Measurements from ENCODE around the gene RIN3. TPM values are rescaled to one million over a fixed set of nuclear protein-coding genes. Genes with fewer than 3 reads are reported as not detected.
"Not testable (repeated sequence)": the region's sequence is repeated elsewhere in the genome, so short reads cannot be mapped to it uniquely, and the experiment has no call there.

Gene RIN3
- total RNA-seq, 1 donor from 2014 or later: 0.76 TPM

- H3K27ac Mint-ChIP-seq (ENCODE audit: unreplicated experiment): no peak overlapping the region
- H3K27me3 Mint-ChIP-seq (ENCODE audit: unreplicated experiment): no peaks in the 10 kb centered on the region
- peaks cover 7% of the 10 kb centered on the region for H3K4me1 Mint-ChIP-seq (ENCODE audit: low read depth, unreplicated experiment)
- TF ChIP-seq, protein P1, sequence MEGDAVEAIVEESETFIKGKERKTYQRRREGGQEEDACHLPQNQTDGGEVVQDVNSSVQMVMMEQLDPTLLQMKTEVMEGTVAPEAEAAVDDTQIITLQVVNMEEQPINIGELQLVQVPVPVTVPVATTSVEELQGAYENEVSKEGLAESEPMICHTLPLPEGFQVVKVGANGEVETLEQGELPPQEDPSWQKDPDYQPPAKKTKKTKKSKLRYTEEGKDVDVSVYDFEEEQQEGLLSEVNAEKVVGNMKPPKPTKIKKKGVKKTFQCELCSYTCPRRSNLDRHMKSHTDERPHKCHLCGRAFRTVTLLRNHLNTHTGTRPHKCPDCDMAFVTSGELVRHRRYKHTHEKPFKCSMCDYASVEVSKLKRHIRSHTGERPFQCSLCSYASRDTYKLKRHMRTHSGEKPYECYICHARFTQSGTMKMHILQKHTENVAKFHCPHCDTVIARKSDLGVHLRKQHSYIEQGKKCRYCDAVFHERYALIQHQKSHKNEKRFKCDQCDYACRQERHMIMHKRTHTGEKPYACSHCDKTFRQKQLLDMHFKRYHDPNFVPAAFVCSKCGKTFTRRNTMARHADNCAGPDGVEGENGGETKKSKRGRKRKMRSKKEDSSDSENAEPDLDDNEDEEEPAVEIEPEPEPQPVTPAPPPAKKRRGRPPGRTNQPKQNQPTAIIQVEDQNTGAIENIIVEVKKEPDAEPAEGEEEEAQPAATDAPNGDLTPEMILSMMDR (IDR thresholded peaks at IDR 0.05; ENCODE audit: partially characterized antibody, unreplicated experiment): no peak
- peaks cover 4% of the 10 kb centered on the region for H3K36me3 Mint-ChIP-seq (ENCODE audit: unreplicated experiment)
- H3K4me3 Mint-ChIP-seq (ENCODE audit: unreplicated experiment): no peak overlapping the region
- no peak for DNase-seq
- H3K9me3 Mint-ChIP-seq (ENCODE audit: unreplicated experiment): peaks cover 3% of the 10 kb centered on the region
Observed at GRCh38 chr14:92712654-92713051, 199.1 kb downstream of the RIN3 start.

DNA sequence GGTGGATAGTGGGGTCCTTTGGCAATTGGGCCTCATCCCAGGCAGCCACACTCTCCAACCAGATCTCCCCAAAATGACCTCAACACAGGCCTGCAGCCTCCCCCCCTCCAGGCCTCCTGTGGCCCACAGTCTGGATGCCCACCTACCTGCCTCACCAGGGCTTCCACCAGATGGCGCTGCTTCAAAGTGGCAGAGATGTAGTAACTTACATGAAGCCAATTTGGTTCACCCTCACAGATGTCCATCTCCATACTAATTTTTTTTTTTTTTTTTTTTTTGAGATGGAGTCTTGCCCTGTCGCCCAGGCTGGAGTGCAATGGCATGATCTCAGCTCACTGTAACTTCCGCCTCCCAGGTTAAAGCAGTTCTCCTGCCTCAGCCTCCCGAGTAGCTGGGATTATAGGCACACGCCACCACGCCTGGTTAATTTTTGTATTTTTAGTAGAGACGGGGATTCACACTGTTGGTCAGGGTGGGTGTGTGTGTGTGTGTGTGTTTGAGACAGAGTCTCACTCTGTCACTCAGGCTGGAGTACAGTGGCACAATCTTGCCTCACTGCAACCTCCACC is 201.2 kb downstream of the RIN3 start:
- peak; percentile 86 for DNase-seq
- TF ChIP-seq, protein P1 (IDR thresholded peaks at IDR 0.05; ENCODE audit: partially characterized antibody, unreplicated experiment): peak; percentile 69
- not testable (repeated sequence) for H3K4me1 Mint-ChIP-seq (ENCODE audit: low read depth, unreplicated experiment); H3K27me3 Mint-ChIP-seq (ENCODE audit: unreplicated experiment); H3K36me3 Mint-ChIP-seq (ENCODE audit: unreplicated experiment); H3K9me3 Mint-ChIP-seq (ENCODE audit: unreplicated experiment); H3K27ac Mint-ChIP-seq (ENCODE audit: unreplicated experiment); H3K4me3 Mint-ChIP-seq (ENCODE audit: unreplicated experiment)

DNA sequence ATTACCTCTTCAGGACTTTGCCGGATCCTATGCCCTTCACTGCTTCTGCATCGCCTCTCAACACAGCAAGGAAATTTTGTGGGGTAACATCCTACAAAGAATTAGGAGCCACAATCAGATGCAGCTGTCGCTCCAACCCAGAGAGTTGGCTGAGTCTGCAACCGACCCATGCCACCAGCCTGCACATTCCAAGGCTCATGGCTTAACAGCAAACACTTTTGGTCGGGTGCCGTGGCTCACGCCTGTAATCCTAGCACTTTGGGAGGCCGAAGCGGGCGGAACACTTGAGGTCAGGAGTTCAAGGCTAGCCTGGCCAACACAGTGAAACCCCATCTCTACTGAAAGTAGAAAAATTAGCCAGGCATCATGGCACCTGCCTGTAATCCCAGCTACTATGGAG is 202.6 kb downstream of the RIN3 start:
- Mint-ChIP-seq H3K36me3 (ENCODE audit: unreplicated experiment) (no peaks in the 10 kb centered on the region), H3K9me3 (ENCODE audit: unreplicated experiment) (peaks cover 3% of the 10 kb centered on the region), H3K4me1 (ENCODE audit: low read depth, unreplicated experiment) (peaks cover 8% of the 10 kb centered on the region), H3K27me3 (ENCODE audit: unreplicated experiment) (no peaks in the 10 kb centered on the region), H3K27ac (ENCODE audit: unreplicated experiment) (no peak overlapping the region), H3K4me3 (ENCODE audit: unreplicated experiment) (no peak overlapping the region)
- TF ChIP-seq, protein P1 (IDR thresholded peaks at IDR 0.05; ENCODE audit: partially characterized antibody, unreplicated experiment): no peak
- DNase-seq: no peak

DNA sequence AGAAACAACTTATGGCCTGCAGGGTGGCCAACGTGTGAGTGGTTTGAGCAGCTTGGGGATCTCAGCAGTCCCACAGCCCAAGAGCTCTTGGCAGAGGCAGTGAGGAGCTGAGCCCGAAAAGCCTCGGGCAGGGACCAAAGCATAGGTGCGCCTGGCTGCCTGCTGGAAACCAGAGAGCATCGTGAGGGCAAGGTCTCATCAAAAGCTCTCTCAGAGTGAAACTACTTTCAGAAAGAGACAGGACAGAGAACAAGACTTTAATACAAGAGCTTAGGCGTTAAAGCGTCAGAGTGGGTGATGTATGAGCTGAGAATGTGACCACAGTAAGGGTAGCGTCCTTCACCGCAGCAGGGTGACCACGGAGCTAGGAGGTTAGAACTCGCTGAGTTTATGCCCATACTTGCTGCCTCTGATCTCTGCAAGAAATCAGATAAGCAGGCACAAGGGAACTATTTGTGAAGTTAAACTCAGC is 204.0 kb downstream of the RIN3 start:
- peak overlapping the region; percentile 5 for H3K27ac Mint-ChIP-seq (ENCODE audit: unreplicated experiment)
- DNase-seq: no peak
- H3K9me3 Mint-ChIP-seq (ENCODE audit: unreplicated experiment): peaks cover 3% of the 10 kb centered on the region
- H3K4me3 Mint-ChIP-seq (ENCODE audit: unreplicated experiment): no peak overlapping the region
- peaks cover 8% of the 10 kb centered on the region for H3K4me1 Mint-ChIP-seq (ENCODE audit: low read depth, unreplicated experiment)
- no peaks in the 10 kb centered on the region for H3K27me3 Mint-ChIP-seq (ENCODE audit: unreplicated experiment)
- TF ChIP-seq, protein P1 (IDR thresholded peaks at IDR 0.05; ENCODE audit: partially characterized antibody, unreplicated experiment): no peak
- H3K36me3 Mint-ChIP-seq (ENCODE audit: unreplicated experiment): no peaks in the 10 kb centered on the region

- H3K36me3 Mint-ChIP-seq (ENCODE audit: unreplicated experiment): no peaks in the 10 kb centered on the region
- no peak for DNase-seq
- TF ChIP-seq, protein P1 (IDR thresholded peaks at IDR 0.05; ENCODE audit: partially characterized antibody, unreplicated experiment): no peak
- H3K4me3 Mint-ChIP-seq (ENCODE audit: unreplicated experiment): no peak overlapping the region
- H3K9me3 Mint-ChIP-seq (ENCODE audit: unreplicated experiment): peaks cover 3% of the 10 kb centered on the region
- no peak overlapping the region for H3K27ac Mint-ChIP-seq (ENCODE audit: unreplicated experiment)
- H3K27me3 Mint-ChIP-seq (ENCODE audit: unreplicated experiment): no peaks in the 10 kb centered on the region
- H3K4me1 Mint-ChIP-seq (ENCODE audit: low read depth, unreplicated experiment): peaks cover 8% of the 10 kb centered on the region
Observed at GRCh38 chr14:92718664-92719063, 205.1 kb downstream of the RIN3 start.
